HepG2 (cell line): ENCODE measurements around the gene ZNF526.

Experiments used
- KLF16 ChIP-seq, 2 experiments: sonication (generic) in 1 of 2; formaldehyde crosslinking in 1 of 2; IDR thresholded peaks; 2 replicates each; pipeline versions ENCODE4 v1.6.1 to v1.8.0; 2016 to 2023; ENCODE audit warnings: missing genetic modification reagents in 2 of 2, missing compliant biosample characterization in 1 of 2
- MYC ChIP-seq: sonication (generic); formaldehyde crosslinking; IDR thresholded peaks from 2 replicates; pipeline ENCODE4 v1.9.0; 2021; ENCODE audit warnings: missing genetic modification reagents, borderline replicate concordance
- RXRA ChIP-seq: sonication (generic); formaldehyde crosslinking; IDR thresholded peaks from 2 replicates; pipeline ENCODE4 v1.5.1; 2020; ENCODE audit warnings: missing genetic modification reagents
- SMARCC2 ChIP-seq: fragments of 450-650 bp; IDR thresholded peaks from 2 replicates; pipeline ENCODE4 v1.6.1; 2017; ENCODE audit warnings: antibody characterized with exemption, mild to moderate bottlenecking
- ZNF674 ChIP-seq: sonication (generic); formaldehyde crosslinking; IDR thresholded peaks from 2 replicates; pipeline ENCODE4 v1.5.0; 2020; ENCODE audit warnings: low read depth, mild to moderate bottlenecking, missing genetic modification reagents
- ZNF678 ChIP-seq: sonication (generic); formaldehyde crosslinking; IDR thresholded peaks from 2 replicates; pipeline ENCODE4 v1.4.0; 2020; ENCODE audit warnings: mild to moderate bottlenecking, missing genetic modification reagents
- TF ChIP-seq, protein P1 (sequence below): sonication (generic); formaldehyde crosslinking; IDR thresholded peaks from 2 replicates; pipeline ENCODE4 v1.4.0; 2020; ENCODE audit warnings: missing genetic modification reagents, borderline replicate concordance

DNA sequence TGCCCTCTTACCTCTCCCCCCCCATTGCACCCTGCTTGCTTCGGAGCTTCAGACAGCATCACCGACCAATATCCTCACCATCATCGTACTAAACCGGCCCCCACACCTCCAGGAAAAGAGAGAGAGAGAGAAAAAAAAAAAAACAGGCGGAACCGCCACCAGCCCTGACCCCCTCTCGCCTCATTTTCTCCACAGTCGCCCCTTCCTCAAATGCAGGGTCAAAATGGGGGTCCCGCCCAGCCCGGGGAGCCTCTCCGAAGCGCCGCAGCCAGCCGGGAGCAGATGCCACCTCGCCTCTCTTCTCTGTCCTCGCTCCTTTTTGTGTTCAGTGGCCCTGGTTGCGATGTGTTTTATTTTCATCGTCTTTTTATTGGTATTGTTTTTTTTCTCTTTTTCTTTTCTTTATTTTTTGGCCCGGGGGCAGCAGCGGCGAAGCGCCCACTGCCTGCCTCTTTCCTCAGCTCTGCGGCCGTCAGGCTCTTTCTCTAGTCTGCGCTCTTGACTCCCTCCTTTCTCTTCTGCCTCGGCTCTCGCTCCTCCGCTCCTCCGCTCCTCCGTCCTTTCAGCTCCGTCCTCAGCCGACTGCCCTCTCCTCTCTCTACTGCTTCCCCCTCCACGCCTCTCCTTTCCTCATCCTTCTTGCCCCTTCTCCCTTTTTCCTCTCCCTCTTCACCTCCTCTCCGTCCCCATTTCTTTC lies 44.0 kb upstream of the ZNF526 start:
- TF ChIP-seq SMARCC2 = no peak
- no peak for TF ChIP-seq KLF16 (CRISPR knock-in tag; IDR thresholded peaks at IDR 0.05)
- no peak for TF ChIP-seq RXRA
- TF ChIP-seq, protein P1, sequence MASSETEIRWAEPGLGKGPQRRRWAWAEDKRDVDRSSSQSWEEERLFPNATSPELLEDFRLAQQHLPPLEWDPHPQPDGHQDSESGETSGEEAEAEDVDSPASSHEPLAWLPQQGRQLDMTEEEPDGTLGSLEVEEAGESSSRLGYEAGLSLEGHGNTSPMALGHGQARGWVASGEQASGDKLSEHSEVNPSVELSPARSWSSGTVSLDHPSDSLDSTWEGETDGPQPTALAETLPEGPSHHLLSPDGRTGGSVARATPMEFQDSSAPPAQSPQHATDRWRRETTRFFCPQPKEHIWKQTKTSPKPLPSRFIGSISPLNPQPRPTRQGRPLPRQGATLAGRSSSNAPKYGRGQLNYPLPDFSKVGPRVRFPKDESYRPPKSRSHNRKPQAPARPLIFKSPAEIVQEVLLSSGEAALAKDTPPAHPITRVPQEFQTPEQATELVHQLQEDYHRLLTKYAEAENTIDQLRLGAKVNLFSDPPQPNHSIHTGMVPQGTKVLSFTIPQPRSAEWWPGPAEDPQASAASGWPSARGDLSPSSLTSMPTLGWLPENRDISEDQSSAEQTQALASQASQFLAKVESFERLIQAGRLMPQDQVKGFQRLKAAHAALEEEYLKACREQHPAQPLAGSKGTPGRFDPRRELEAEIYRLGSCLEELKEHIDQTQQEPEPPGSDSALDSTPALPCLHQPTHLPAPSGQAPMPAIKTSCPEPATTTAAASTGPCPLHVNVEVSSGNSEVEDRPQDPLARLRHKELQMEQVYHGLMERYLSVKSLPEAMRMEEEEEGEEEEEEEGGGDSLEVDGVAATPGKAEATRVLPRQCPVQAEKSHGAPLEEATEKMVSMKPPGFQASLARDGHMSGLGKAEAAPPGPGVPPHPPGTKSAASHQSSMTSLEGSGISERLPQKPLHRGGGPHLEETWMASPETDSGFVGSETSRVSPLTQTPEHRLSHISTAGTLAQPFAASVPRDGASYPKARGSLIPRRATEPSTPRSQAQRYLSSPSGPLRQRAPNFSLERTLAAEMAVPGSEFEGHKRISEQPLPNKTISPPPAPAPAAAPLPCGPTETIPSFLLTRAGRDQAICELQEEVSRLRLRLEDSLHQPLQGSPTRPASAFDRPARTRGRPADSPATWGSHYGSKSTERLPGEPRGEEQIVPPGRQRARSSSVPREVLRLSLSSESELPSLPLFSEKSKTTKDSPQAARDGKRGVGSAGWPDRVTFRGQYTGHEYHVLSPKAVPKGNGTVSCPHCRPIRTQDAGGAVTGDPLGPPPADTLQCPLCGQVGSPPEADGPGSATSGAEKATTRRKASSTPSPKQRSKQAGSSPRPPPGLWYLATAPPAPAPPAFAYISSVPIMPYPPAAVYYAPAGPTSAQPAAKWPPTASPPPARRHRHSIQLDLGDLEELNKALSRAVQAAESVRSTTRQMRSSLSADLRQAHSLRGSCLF = no peak
- TF ChIP-seq ZNF674 (CRISPR knock-in tag) = no peak
- no peak for TF ChIP-seq ZNF678
- TF ChIP-seq MYC = no peak
